Measurements from ENCODE around the gene CBLB.
"Not testable (repeated sequence)": the region's sequence is repeated elsewhere in the genome, so short reads cannot be mapped to it uniquely, and the experiment has no call there.

CBLB gene

GRCh38 chr3:105752791-105753415 is 115.9 kb downstream of the CBLB start:
- peak; percentile 12 for DNase-seq (ENCODE audit: low read depth)

GRCh38 chr3:105747696-105748095 is 121.1 kb downstream of the CBLB start:
- no peak for DNase-seq (ENCODE audit: low read depth)

GRCh38 chr3:105747060-105747541 is 121.7 kb downstream of the CBLB start:
- no peak for DNase-seq (ENCODE audit: low read depth)

GRCh38 chr3:105746231-105746996 is 122.4 kb downstream of the CBLB start:
- DNase-seq (ENCODE audit: low read depth), result no peak

GRCh38 chr3:105745046-105745445 is 123.8 kb downstream of the CBLB start:
- DNase-seq (ENCODE audit: low read depth), result no peak

GRCh38 chr3:105744202-105744601 is 124.6 kb downstream of the CBLB start:
- no peak for DNase-seq (ENCODE audit: low read depth)

GRCh38 chr3:105733356-105733755 is 135.5 kb downstream of the CBLB start:
- DNase-seq (ENCODE audit: low read depth), result no peak

GRCh38 chr3:105731686-105732085 is 137.1 kb downstream of the CBLB start:
- DNase-seq (ENCODE audit: low read depth), result no peak

GRCh38 chr3:105730801-105731354 is 137.9 kb downstream of the CBLB start:
- no peak for DNase-seq (ENCODE audit: low read depth)

- DNase-seq (ENCODE audit: low read depth), result no peak
These were observed 139.1 kb downstream of the CBLB start for GRCh38 chr3:105729667-105730066.

GRCh38 chr3:105728771-105729312 is 140.0 kb downstream of the CBLB start:
- no peak for DNase-seq (ENCODE audit: low read depth)

- not testable (repeated sequence) for DNase-seq (ENCODE audit: low read depth)
These were observed 141.8 kb downstream of the CBLB start for GRCh38 chr3:105727036-105727435.

GRCh38 chr3:105722943-105723556 is 145.8 kb downstream of the CBLB start:
- no peak for DNase-seq (ENCODE audit: low read depth)

- no peak for DNase-seq (ENCODE audit: low read depth)
These were observed 149.0 kb downstream of the CBLB start for GRCh38 chr3:105719791-105720190.

GRCh38 chr3:105715372-105715771 is 153.4 kb downstream of the CBLB start:
- DNase-seq (ENCODE audit: low read depth), result no peak

- DNase-seq (ENCODE audit: low read depth), result no peak
These were observed 154.4 kb downstream of the CBLB start for GRCh38 chr3:105714453-105714852.

- no peak for DNase-seq (ENCODE audit: low read depth)
These were observed 159.8 kb downstream of the CBLB start for GRCh38 chr3:105708980-105709379.

- DNase-seq (ENCODE audit: low read depth), result no peak
These were observed 161.8 kb downstream of the CBLB start for GRCh38 chr3:105707009-105707408.

- DNase-seq (ENCODE audit: low read depth), result no peak
These were observed 163.9 kb downstream of the CBLB start for GRCh38 chr3:105704726-105705410.

GRCh38 chr3:105700575-105700974 is 168.2 kb downstream of the CBLB start:
- DNase-seq (ENCODE audit: low read depth), result no peak

GRCh38 chr3:105691633-105692032 is 177.2 kb downstream of the CBLB start:
- DNase-seq (ENCODE audit: low read depth), result no peak

- DNase-seq (ENCODE audit: low read depth), result no peak
These were observed 177.8 kb downstream of the CBLB start for GRCh38 chr3:105691053-105691452.

Data from activated T-cell treated with anti-CD3 and anti-CD28 coated beads for 1 hour (primary cell).